K562 (cell line): ENCODE results near the gene ARMC2. TPM values are rescaled to one million over a fixed set of nuclear protein-coding genes. Genes with fewer than 3 reads are reported as not detected.

Source experiments
- ATAC-seq: fragments of 200-7000 bp; cut with Tn5 transposase; 3 replicates; pipeline ENCODE4 v1.9.1; 2020; ENCODE audit warnings: moderate library complexity
- BruUV-seq: library from RNA; stranded (reverse); fragments of 400-500 nt; replicated peaks from 2 replicates; lab custom pipeline; 2021; lab: Mats Ljungman, UMichigan
- CTCF ChIA-PET: fragments of 300-600 bp; formaldehyde crosslinking; extraction: SDS; loops from one replicate; lab custom pipeline; 2021; ENCODE audit warnings: low intra/inter-chr PET ratio; lab: Yijun Ruan, JAX
- POLR2A ChIA-PET: fragments of 300-600, 350-650 bp; sonication (Branson Sonifier 250); formaldehyde crosslinking; extraction: SDS; loops from one replicate; lab custom pipeline; 2021; ENCODE audit warnings: antibody characterized with exemption, inconsistent platforms; lab: Yijun Ruan, JAX
- DNase-seq, 4 experiments: peaks; one replicate each; pipeline versions ENCODE4 v3.0.0 to v3.0.0-alpha.2; 2011 to 2018; ENCODE audit warnings: low spot score in 3 of 4, mixed read lengths in 3 of 4; ENCODE audit errors: extremely low read depth in 1 of 4
- FAIRE-seq: peaks from 2 replicates; lab custom pipeline; 2011; peaks lifted over from hg19 to GRCh38; lab: Jason Lieb, UNC
- H2AFZ ChIP-seq: 2 replicates; pipeline ENCODE4 v1.6.0; 2011; ENCODE audit warnings: low read depth, low read length, control low read depth, inconsistent platforms
- H3K27ac ChIP-seq: fragments of 200-600 bp; 3 replicates; pipeline ENCODE4 v1.8.0; 2011; ENCODE audit warnings: low read depth, mild to moderate bottlenecking, control low read depth, inconsistent platforms, low read length, moderate library complexity, mixed read lengths; ENCODE audit errors: extremely low read depth
- H3K27me3 ChIP-seq, 2 experiments: fragments of 300-600 bp in 1 of 2; 2 replicates in 1 of 2; 3 replicates in 1 of 2; pipeline versions ENCODE4 v1.6.0 to v1.8.0; 2011; ENCODE audit warnings: inconsistent platforms in 2 of 2, low read length in 2 of 2, mild to moderate bottlenecking in 1 of 2, mixed read lengths in 1 of 2, moderate library complexity in 1 of 2; ENCODE audit not compliant: control insufficient read depth in 2 of 2, insufficient read depth in 2 of 2
- H3K36me3 ChIP-seq: fragments of 300-600 bp; 3 replicates; pipeline ENCODE4 v1.8.0; 2011; ENCODE audit warnings: mild to moderate bottlenecking, low read length, inconsistent platforms; ENCODE audit not compliant: control insufficient read depth, insufficient read depth
- H3K4me1 ChIP-seq, 2 experiments: fragments of 200-600 bp in 1 of 2; replicated peaks in 1 of 2; 2 replicates in 1 of 2; 3 replicates in 1 of 2; pipeline versions ENCODE4 v1.5.1 to v1.8.0; 2011; ENCODE audit warnings: inconsistent platforms in 2 of 2, low read length in 2 of 2, mild to moderate bottlenecking in 1 of 2, mixed read lengths in 1 of 2, moderate library complexity in 1 of 2; ENCODE audit not compliant: control insufficient read depth in 2 of 2, insufficient read depth in 2 of 2
- H3K4me2 ChIP-seq: 2 replicates; pipeline ENCODE4 v1.6.1; 2011; ENCODE audit warnings: low read length, control low read depth, inconsistent platforms, mixed read lengths; ENCODE audit not compliant: insufficient read depth
- H3K4me3 ChIP-seq: fragments of 200-600 bp; sonication (generic), shearing (Covaris generic); 2 replicates; pipeline ENCODE4 v1.5.1; 2016; ENCODE audit warnings: control low read depth, inconsistent platforms
- H3K79me2 ChIP-seq: fragments of 200-600 bp; 3 replicates; pipeline ENCODE4 v1.8.0; 2011; ENCODE audit warnings: low read length, inconsistent platforms; ENCODE audit not compliant: control insufficient read depth, insufficient read depth
- H3K9ac ChIP-seq, 2 experiments: 2 replicates each; pipeline versions ENCODE4 v1.6.0 to v1.6.1; 2011; ENCODE audit warnings: low read depth in 2 of 2, low read length in 2 of 2, control low read depth in 1 of 2, inconsistent platforms in 1 of 2, mild to moderate bottlenecking in 1 of 2, mixed read lengths in 1 of 2; ENCODE audit not compliant: insufficient read depth in 1 of 2
- H3K9me1 ChIP-seq: one replicate; pipeline ENCODE4 v1.6.0; 2011; ENCODE audit warnings: inconsistent platforms, mild to moderate bottlenecking, low read length, moderate library complexity; ENCODE audit not compliant: control insufficient read depth, insufficient read depth
- H3K9me3 ChIP-seq: replicated peaks from 2 replicates; pipeline ENCODE4 v1.5.1; 2011; ENCODE audit warnings: low read depth, low read length, inconsistent platforms; ENCODE audit not compliant: control insufficient read depth, insufficient read depth
- H4K20me1 ChIP-seq: replicated peaks from 2 replicates; pipeline ENCODE4 v1.6.1; 2011; ENCODE audit warnings: low read length, inconsistent platforms, mixed read lengths; ENCODE audit not compliant: control insufficient read depth, insufficient read depth
- BRD9 ChIP-seq: fragments of 450-650 bp; IDR thresholded peaks from 2 replicates; pipeline ENCODE4 v1.6.1; 2018; ENCODE audit warnings: low read depth; ENCODE audit not compliant: partially characterized antibody
- MEF2A ChIP-seq: IDR thresholded peaks from 2 replicates; pipeline ENCODE4 v1.6.1; 2011; ENCODE audit warnings: low read depth, mild to moderate bottlenecking, low read length, moderate library complexity; ENCODE audit not compliant: control insufficient read depth
- NCOA1 ChIP-seq: fragments of 450-650 bp; IDR thresholded peaks from 2 replicates; pipeline ENCODE4 v1.6.1; 2016; ENCODE audit warnings: low read depth
- PTBP1 ChIP-seq: fragments of 200-400 bp; formaldehyde crosslinking; IDR thresholded peaks from 2 replicates; pipeline ENCODE4 v1.6.1; 2017; ENCODE audit warnings: low read depth, low read length
- RAD21 ChIP-seq, 2 experiments: fragments of 250-450 bp in 1 of 2; fragments of 450-650 bp in 1 of 2; sonication (Bioruptor Pico) in 1 of 2; formaldehyde crosslinking in 1 of 2; IDR thresholded peaks in 1 of 2; conservative IDR thresholded peaks in 1 of 2; 2 replicates each; pipeline versions ENCODE4 v1.4.0 to v1.8.0; 2020 to 2022; ENCODE audit warnings: mild to moderate bottlenecking in 2 of 2, moderate library complexity in 1 of 2
- RBM22 ChIP-seq: fragments of 200-400 bp; formaldehyde crosslinking; IDR thresholded peaks from 2 replicates; pipeline ENCODE4 v1.6.1; 2018; ENCODE audit warnings: low read length, low read depth; ENCODE audit not compliant: poor library complexity, severe bottlenecking
- RHOXF2B ChIP-seq: fragments of 250-450 bp; sonication (Bioruptor Pico); conservative IDR thresholded peaks from 2 replicates; pipeline ENCODE4 v1.5.1; 2021
- RUNX1 ChIP-seq: sonication (generic); IDR thresholded peaks from 2 replicates; pipeline ENCODE4 v1.6.1; 2016; ENCODE audit warnings: antibody characterized with exemption, low read depth
- TCF7L2 ChIP-seq: fragments of 150-350 bp; IDR thresholded peaks from 2 replicates; pipeline ENCODE4 v1.6.1; 2016; ENCODE audit warnings: low read depth, mild to moderate bottlenecking, low read length, moderate library complexity
- ZFPM2 ChIP-seq: fragments of 250-450 bp; sonication (Bioruptor Pico); IDR thresholded peaks from 2 replicates; pipeline ENCODE4 v1.5.1; 2022; ENCODE audit warnings: mild to moderate bottlenecking
- ZNF274 ChIP-seq: IDR thresholded peaks from 2 replicates; pipeline ENCODE4 v1.6.1; 2011; ENCODE audit warnings: low read depth, mild to moderate bottlenecking, low read length, moderate library complexity, borderline replicate concordance
- ZNF311 ChIP-seq: fragments of 250-450 bp; sonication (Bioruptor Pico); IDR thresholded peaks from 2 replicates; pipeline ENCODE4 v1.4.0; 2020; ENCODE audit warnings: mild to moderate bottlenecking, moderate library complexity
- ZNF408 ChIP-seq: fragments of 250-450 bp; sonication (Bioruptor Pico); IDR thresholded peaks from 2 replicates; pipeline ENCODE4 v1.4.0; 2020; ENCODE audit warnings: low read depth, mild to moderate bottlenecking, moderate library complexity
- ZNF696 ChIP-seq: fragments of 250-450 bp; sonication (Bioruptor Pico); conservative IDR thresholded peaks from 2 replicates; pipeline ENCODE4 v1.4.0; 2020; ENCODE audit warnings: mild to moderate bottlenecking, moderate library complexity
- WGBS: fragments of 100-300 bp; shearing (Covaris generic); methylation state at CpG from one replicate; pipeline ENCODE4 v1.1.6; 2016; ENCODE audit warnings: low coverage, mixed read lengths; ENCODE audit not compliant: insufficient coverage; ENCODE audit errors: missing lambda C conversion rate; 5-methylcytosine and 5-hydroxymethylcytosine counted together
- in situ Hi-C: fragments of 300-500 bp; cut with MboI; formaldehyde crosslinking; loops from 4 replicates; pipeline ENCODE4 v1.15.0; 2018; ENCODE audit warnings: inconsistent platforms, mixed read lengths
- intact Hi-C: fragments of 100-400 bp; cut with micrococcal nuclease; formaldehyde crosslinking; loops from 2 replicates; pipeline ENCODE4 v1.14.2; 2022
- polyA plus RNA-seq, 8 experiments: library from polyadenylated mRNA; depleted of rRNA in 4 of 8; stranded (reverse) in 5 of 8; unstranded in 3 of 8; fragments of >200 nt; fragmentation: Nextera tagmentation in 2 of 8; fragmentation: Illumina TruSeq in 1 of 8; extraction: Ambion mirVana in 2 of 8; extraction: Trizol in 1 of 8; gene quantifications; 2 replicates each; pipeline versions ENCODE4 v1.2.1 to v1.2.3, GENCODE V29; 2011 to 2014; ENCODE audit warnings: inconsistent platforms in 1 of 8, missing spikeins in 1 of 8
- total RNA-seq, 7 experiments: library from RNA; depleted of rRNA in 6 of 7; stranded (reverse); fragments of >200 nt in 6 of 7; fragmentation: Illumina TruSeq in 2 of 7; extraction: Trizol in 2 of 7; gene quantifications; 2 replicates each; pipeline versions ENCODE4 v1.2.1 to v1.2.3, GENCODE V29; 2011 to 2021; ENCODE audit warnings: low replicate concordance in 1 of 7

ARMC2 gene
- total and polyA plus RNA-seq, 9 of the 15 experiments (the other 6 are each of a cell fraction or from before 2014, with no cell fraction given): 0.14 to 3.0 (median 0.82) TPM

DNA sequence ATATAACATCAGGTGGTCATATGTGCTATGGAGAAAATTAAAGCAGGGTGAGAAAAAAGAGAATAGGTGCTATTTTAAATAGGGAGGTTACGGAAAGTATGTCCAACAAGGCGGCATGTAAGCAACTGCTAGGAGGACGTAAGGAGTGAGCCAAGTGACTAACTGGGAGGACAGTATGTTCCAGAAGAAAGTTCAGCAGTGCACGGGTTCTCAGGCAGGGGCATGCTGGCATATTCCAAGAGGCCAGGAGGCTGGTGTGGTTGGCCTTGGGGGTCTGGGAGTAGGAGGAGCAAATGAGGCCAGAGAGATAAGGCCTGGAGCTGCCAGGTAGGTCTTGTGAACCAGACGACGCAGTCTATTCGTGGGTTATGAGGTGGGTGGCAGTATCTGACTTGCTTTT lies 112.4 kb downstream of the ARMC2 start:
- no peaks in the 10 kb centered on the region; a peak in 1 of 5 replicates for H3K4me1 ChIP-seq
- CTCF ChIA-PET: no interaction called here
- H3K27ac ChIP-seq: no peak overlapping the region
- H3K4me2 ChIP-seq: no peak overlapping the region
- FAIRE-seq (no peak), DNase-seq (no peak), ATAC-seq (no peak)
- BruUV-seq: no TSS peak
- no peaks in the 10 kb centered on the region for H3K36me3 ChIP-seq
- H2AFZ ChIP-seq: no peak overlapping the region
- H3K27me3 ChIP-seq: peaks cover 0 to 24% of the 10 kb centered on the region in 2 experiments; a peak in 2 of 5 replicates
- WGBS: 47% methylated on average over 5 of the region's 7 CpGs
- no peaks in the 10 kb centered on the region for H3K9me1 ChIP-seq
- H3K79me2 ChIP-seq: no peaks in the 10 kb centered on the region
- H3K9ac ChIP-seq: no peak overlapping the region
- no peaks in the 10 kb centered on the region for H3K9me3 ChIP-seq
- no peak overlapping the region for H3K4me3 ChIP-seq
- POLR2A ChIA-PET: no interaction called here
- TF ChIP-seq MEF2A (no peak), RAD21 (CRISPR knock-in tag; conservative IDR thresholded peaks at IDR 0.05 in 1 of 2, IDR thresholded peaks at IDR 0.05 in 1 of 2) (0 out of 4 replicates have a peak, but pooled peaks of 1 of the 2 experiments have one; percentile 3)
- in situ Hi-C loops (no loop called here), intact Hi-C loops (no loop called here)
- no peaks in the 10 kb centered on the region for H4K20me1 ChIP-seq

DNA sequence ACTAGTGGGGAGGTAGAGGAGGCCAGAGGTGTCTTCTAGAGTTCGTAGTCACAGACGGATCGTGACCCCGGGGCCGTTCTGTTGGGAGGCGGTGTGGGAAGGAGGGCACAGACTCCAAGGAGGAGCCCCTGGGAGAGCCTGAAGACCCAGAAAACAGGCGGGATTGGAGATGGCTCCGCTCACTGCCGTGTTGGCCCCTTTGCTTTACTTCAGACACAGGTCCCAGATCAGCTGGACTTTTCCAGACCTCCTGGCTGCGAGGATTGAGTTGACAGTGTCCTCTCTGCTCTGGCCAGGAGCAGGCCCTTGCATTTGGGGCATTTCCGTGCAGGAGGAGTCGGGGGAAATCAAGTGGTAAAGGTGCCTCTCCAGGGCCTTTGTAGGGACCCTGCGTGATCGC lies 112.9 kb downstream of the ARMC2 start:
- Histone ChIP-seq H3K9ac (peak overlapping the region in 1 of 2 experiments; percentile 42; a peak in 1 of 4 replicates), H3K27ac (no peak overlapping the region), H3K4me1 (no peaks in the 10 kb centered on the region; a peak in 1 of 5 replicates), H3K4me2 (no peak overlapping the region), H2AFZ (peak overlapping the region; percentile 59), H3K9me1 (no peaks in the 10 kb centered on the region), H3K27me3 (peaks cover 0 to 24% of the 10 kb centered on the region in 2 experiments; a peak in 2 of 5 replicates), H3K79me2 (no peaks in the 10 kb centered on the region), H3K4me3 (no peak overlapping the region), H3K36me3 (no peaks in the 10 kb centered on the region), H4K20me1 (no peaks in the 10 kb centered on the region), H3K9me3 (no peaks in the 10 kb centered on the region)
- BruUV-seq: no TSS peak
- DNase-seq (no peak), FAIRE-seq (no peak), ATAC-seq (no peak)
- WGBS: 38% methylated on average over 13 of the region's 14 CpGs
- intact Hi-C loops (no loop called here), in situ Hi-C loops (no loop called here)
- TF ChIP-seq BRD9 (no peak), ZNF311 (no peak), TCF7L2 (no peak), ZNF696 (CRISPR knock-in tag) (no peak), RBM22 (no peak), ZNF274 (no peak), ZNF408 (CRISPR knock-in tag) (no peak), ZFPM2 (no peak), NCOA1 (no peak), RHOXF2B (CRISPR knock-in tag) (no peak), RUNX1 (no peak), PTBP1 (no peak)
- ChIA-PET CTCF (no interaction called here), POLR2A (no interaction called here)
